ENCODE results near the gene MRPL58.

GRCh38 chr17:74968361-74968780 lies 44.1 kb upstream of the MRPL58 start:
- TF ChIP-seq CTCF (IDR thresholded peaks at IDR 0.05) (no peak), POLR2AphosphoS5 (IDR thresholded peaks at IDR 0.05; ENCODE audit: insufficient read depth in 1 of 2, low read depth in 1 of 2) (no peak), POLR2A (IDR thresholded peaks at IDR 0.05) (no peak)
